HEK293T (cell line): ENCODE results near the gene CD160.

Source experiments
- CTCF ChIA-PET: fragments of 350-600 bp; formaldehyde crosslinking; extraction: SDS; loops from one replicate; lab custom pipeline; 2021; ENCODE audit warnings: antibody characterized with exemption, inconsistent platforms; lab: Yijun Ruan, JAX
- POLR2A ChIA-PET: fragments of 350-600 bp; formaldehyde crosslinking; extraction: SDS; loops from one replicate; lab custom pipeline; 2020; ENCODE audit warnings: antibody characterized with exemption, inconsistent platforms; lab: Yijun Ruan, JAX
- DNase-seq: peaks from one replicate; pipeline ENCODE4 v3.0.0; 2012; ENCODE audit warnings: mixed read lengths; ENCODE audit errors: extremely low spot score
- ARNT ChIP-seq: fragments of 450-650 bp; IDR thresholded peaks from 2 replicates; pipeline ENCODE4 v1.6.1; 2017; ENCODE audit warnings: mild to moderate bottlenecking
- BHLHE40 ChIP-seq: fragments of 450-650 bp; IDR thresholded peaks from 2 replicates; pipeline ENCODE4 v1.6.1; 2016; ENCODE audit warnings: mild to moderate bottlenecking, moderate library complexity, borderline replicate concordance
- CTBP1 ChIP-seq: fragments of 450-650 bp; IDR thresholded peaks from 2 replicates; pipeline ENCODE4 v1.6.1; 2016; ENCODE audit warnings: borderline replicate concordance
- ELF4 ChIP-seq: fragments of 450-650 bp; IDR thresholded peaks from 2 replicates; pipeline ENCODE4 v1.6.1; 2017; ENCODE audit warnings: antibody characterized with exemption
- FOXA1 ChIP-seq: fragments of 450-650 bp; IDR thresholded peaks from 2 replicates; pipeline ENCODE4 v1.6.1; 2016; ENCODE audit warnings: mild to moderate bottlenecking
- FOXK2 ChIP-seq: fragments of 450-650 bp; IDR thresholded peaks from 2 replicates; pipeline ENCODE4 v1.6.1; 2016; ENCODE audit warnings: mild to moderate bottlenecking
- FOXM1 ChIP-seq: fragments of 450-650 bp; IDR thresholded peaks from 2 replicates; pipeline ENCODE4 v1.6.1; 2017; ENCODE audit warnings: mild to moderate bottlenecking, borderline replicate concordance
- HDGF ChIP-seq: fragments of 450-650 bp; IDR thresholded peaks from 2 replicates; pipeline ENCODE4 v1.6.1; 2017; ENCODE audit warnings: antibody characterized with exemption, borderline replicate concordance
- L3MBTL2 ChIP-seq: fragments of 450-650 bp; conservative IDR thresholded peaks from 2 replicates; pipeline ENCODE4 v1.6.1; 2016; ENCODE audit warnings: mild to moderate bottlenecking
- LEF1 ChIP-seq: fragments of 450-650 bp; IDR thresholded peaks from 2 replicates; pipeline ENCODE4 v1.6.1; 2017; ENCODE audit warnings: mild to moderate bottlenecking, borderline replicate concordance
- NFRKB ChIP-seq: fragments of 450-650 bp; IDR thresholded peaks from 2 replicates; pipeline ENCODE4 v1.6.1; 2016; ENCODE audit warnings: mild to moderate bottlenecking, moderate library complexity
- SP1 ChIP-seq: fragments of 450-650 bp; IDR thresholded peaks from 2 replicates; pipeline ENCODE4 v1.6.1; 2017
- SUZ12 ChIP-seq: fragments of 450-650 bp; IDR thresholded peaks from 2 replicates; pipeline ENCODE4 v1.6.1; 2016; ENCODE audit warnings: mild to moderate bottlenecking
- TARDBP ChIP-seq: fragments of 450-650 bp; IDR thresholded peaks from 2 replicates; pipeline ENCODE4 v1.6.1; 2016
- ZNF384 ChIP-seq: fragments of 450-650 bp; IDR thresholded peaks from 2 replicates; pipeline ENCODE4 v1.6.1; 2016
- TF ChIP-seq, protein P1 (sequence below): fragments of 450-650 bp; IDR thresholded peaks from 2 replicates; pipeline ENCODE4 v1.6.1; 2016

Gene CD160

GRCh38 chr1:145736191-145736590 is 16.9 kb downstream of the CD160 start:
- DNase-seq: no peak
- TF ChIP-seq L3MBTL2 (no peak), TARDBP (no peak), FOXM1 (no peak), SP1 (no peak), BHLHE40 (no peak), FOXK2 (no peak), ARNT (no peak), HDGF (no peak), SUZ12 (no peak), ELF4 (no peak), LEF1 (no peak), NFRKB (no peak), CTBP1 (no peak), FOXA1 (no peak)
- ChIA-PET CTCF (no interaction called here), POLR2A (no interaction called here)

DNA sequence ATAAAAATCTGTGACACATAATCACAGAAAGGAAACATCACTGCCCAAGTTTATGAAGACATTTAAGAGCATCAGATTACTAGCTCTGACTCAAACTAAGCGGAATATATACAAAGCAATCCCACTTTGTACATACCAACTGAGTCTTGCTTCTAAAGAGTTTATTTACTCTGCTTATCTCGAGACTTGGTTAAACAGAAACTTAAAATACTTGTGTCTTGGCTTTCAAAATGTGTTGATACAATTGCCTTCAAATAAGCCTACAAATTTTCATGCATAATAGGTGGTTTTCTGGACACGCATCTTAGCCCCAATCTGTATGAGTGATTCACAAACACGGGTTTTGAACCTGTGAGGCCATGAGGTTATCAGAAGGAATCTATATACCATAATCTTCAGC is 21.0 kb downstream of the CD160 start:
- DNase-seq: no peak
- TF ChIP-seq HDGF: no peak
- TF ChIP-seq, protein P1, sequence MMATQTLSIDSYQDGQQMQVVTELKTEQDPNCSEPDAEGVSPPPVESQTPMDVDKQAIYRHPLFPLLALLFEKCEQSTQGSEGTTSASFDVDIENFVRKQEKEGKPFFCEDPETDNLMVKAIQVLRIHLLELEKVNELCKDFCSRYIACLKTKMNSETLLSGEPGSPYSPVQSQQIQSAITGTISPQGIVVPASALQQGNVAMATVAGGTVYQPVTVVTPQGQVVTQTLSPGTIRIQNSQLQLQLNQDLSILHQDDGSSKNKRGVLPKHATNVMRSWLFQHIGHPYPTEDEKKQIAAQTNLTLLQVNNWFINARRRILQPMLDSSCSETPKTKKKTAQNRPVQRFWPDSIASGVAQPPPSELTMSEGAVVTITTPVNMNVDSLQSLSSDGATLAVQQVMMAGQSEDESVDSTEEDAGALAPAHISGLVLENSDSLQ: no peak
- no peak for TF ChIP-seq FOXA1
- no peak for TF ChIP-seq ZNF384
- TF ChIP-seq FOXM1: no peak
- ChIA-PET POLR2A (interaction anchor here (1.3 kb wide), 1 partner anchor 84 kb away, joined by 4 read pairs; the partner anchor contains the start of genes POLR3C and RNF115), CTCF (no interaction called here)

DNA sequence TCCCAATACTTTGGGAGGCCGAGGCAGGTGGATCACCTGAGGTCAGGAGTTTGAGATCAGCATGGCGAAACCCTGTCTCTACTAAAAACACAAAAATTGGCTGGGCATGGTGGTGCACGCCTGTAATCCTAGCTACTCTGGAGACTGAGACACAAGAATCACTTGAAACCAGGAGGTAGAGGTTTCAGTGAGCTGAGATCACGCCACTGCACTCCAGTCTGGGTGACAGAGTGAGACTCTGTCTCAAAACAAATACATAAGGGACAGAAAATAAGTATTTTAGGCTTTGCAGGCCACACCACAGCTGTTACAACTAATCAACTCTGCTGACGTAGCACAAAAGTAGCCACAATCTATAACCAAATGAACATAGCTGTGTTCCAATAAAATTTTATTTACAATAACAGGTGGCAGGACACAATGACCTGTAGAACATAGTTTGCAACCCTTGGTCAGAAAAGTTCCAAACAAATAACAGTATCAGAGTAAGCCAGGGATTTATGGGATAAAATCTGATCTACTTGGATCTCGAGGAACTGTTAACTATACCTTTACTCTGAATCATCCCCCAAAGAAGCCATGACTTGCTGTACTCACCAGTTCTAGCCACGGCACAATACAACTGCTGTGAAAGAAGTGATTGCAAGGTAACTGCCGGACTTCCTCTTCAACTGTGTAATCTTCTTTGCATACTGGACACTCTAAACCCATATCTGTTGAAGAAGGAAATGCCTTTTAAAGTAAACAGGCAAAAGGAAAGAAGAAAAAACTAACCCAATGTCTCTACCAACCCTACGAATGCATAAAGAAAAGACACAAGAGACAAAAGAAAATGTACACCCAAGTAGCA is 28.3 kb downstream of the CD160 start:
- ChIA-PET POLR2A (no interaction called here), CTCF (no interaction called here)
- TF ChIP-seq L3MBTL2: no peak
- TF ChIP-seq ZNF384: no peak
- no peak for TF ChIP-seq NFRKB
- TF ChIP-seq FOXM1: no peak
- TF ChIP-seq BHLHE40: no peak
- TF ChIP-seq SP1: no peak
- no peak for TF ChIP-seq ARNT
- TF ChIP-seq LEF1: no peak
- TF ChIP-seq FOXA1: no peak
- TF ChIP-seq ELF4: no peak
- TF ChIP-seq SUZ12: no peak
- no peak for TF ChIP-seq CTBP1
- TF ChIP-seq TARDBP: no peak
- TF ChIP-seq HDGF: no peak
- TF ChIP-seq, protein P1: no peak
- TF ChIP-seq FOXK2: no peak
- DNase-seq: no peak

- no peak for DNase-seq
- POLR2A ChIA-PET: no interaction called here
- TF ChIP-seq, protein P1: no peak
- TF ChIP-seq BHLHE40 (no peak), NFRKB (no peak), SP1 (no peak), FOXK2 (no peak), ELF4 (no peak), TARDBP (no peak), ZNF384 (no peak), FOXA1 (no peak), HDGF (no peak)
- CTCF ChIA-PET: interaction anchor here (1.2 kb wide), 1 partner anchor 12 kb away, joined by 5 read pairs; no protein-coding TSS in a partner anchor
These were observed 31.1 kb downstream of the CD160 start for GRCh38 chr1:145750426-145750825.

- ChIA-PET CTCF (interaction anchor here (0.9 to 1.2 kb wide), 2 partner anchors 14 to 31 kb away, joined by 3 to 5 read pairs; no protein-coding TSS in a partner anchor), POLR2A (no interaction called here)
- no peak for TF ChIP-seq SUZ12
- no peak for TF ChIP-seq HDGF
- no peak for TF ChIP-seq ELF4
- no peak for TF ChIP-seq NFRKB
- no peak for TF ChIP-seq FOXM1
- no peak for TF ChIP-seq FOXK2
- no peak for TF ChIP-seq L3MBTL2
- no peak for TF ChIP-seq SP1
- no peak for TF ChIP-seq FOXA1
- no peak for TF ChIP-seq CTBP1
- TF ChIP-seq ZNF384: no peak
- TF ChIP-seq ARNT: no peak
- TF ChIP-seq, protein P1: no peak
- DNase-seq: no peak
These were observed 32.3 kb downstream of the CD160 start for GRCh38 chr1:145751491-145752037.
